HG03039 (cell line): ENCODE results near the gene BCAT1.
"Not testable (repeated sequence)": the region's sequence is repeated elsewhere in the genome, so short reads cannot be mapped to it uniquely, and the experiment has no call there.

Experiments used
- ATAC-seq: cut with Tn5 transposase; IDR thresholded peaks from one replicate; pipeline ENCODE4 v1.9.1; 2021; ENCODE audit warnings: mild to moderate bottlenecking, moderate library complexity; ENCODE audit not compliant: unreplicated experiment

BCAT1 gene

DNA sequence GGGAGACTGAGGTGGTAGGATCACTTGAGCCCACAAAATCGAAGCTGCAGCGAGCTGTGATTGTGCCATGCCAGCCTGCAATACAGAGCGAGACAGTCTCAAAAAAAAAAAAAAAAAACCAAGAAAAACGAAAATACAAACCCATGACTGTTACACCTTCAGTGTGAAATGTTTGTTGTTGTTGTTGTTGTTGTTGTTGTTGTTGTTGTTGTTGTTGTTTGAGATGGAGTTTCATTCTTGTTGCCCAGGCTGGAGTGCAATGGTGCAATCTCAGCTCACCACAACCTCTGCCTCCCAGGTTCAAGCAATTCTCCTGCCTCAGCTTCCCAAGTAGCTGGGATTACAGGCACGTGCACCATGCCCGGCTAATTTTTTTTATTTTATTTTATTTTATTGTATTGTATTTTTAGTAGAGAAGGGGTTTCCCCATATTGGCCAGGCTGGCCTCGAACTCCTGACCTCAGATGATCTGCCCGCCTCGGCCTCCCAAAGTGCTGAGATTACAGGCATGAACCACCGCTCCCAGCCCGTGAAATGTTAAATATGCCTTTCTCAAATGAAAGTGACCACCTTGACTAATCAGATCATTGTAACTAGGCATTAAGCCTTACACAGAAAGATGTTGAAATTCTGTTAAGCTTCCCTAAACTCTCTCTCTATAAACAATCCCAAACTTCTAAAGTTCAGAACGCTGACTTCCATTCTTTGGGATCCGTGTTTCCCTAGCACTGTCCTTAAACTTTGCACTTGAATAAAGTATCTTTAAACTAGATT lies 20.2 kb downstream of the BCAT1 start:
- not testable (repeated sequence) for ATAC-seq

DNA sequence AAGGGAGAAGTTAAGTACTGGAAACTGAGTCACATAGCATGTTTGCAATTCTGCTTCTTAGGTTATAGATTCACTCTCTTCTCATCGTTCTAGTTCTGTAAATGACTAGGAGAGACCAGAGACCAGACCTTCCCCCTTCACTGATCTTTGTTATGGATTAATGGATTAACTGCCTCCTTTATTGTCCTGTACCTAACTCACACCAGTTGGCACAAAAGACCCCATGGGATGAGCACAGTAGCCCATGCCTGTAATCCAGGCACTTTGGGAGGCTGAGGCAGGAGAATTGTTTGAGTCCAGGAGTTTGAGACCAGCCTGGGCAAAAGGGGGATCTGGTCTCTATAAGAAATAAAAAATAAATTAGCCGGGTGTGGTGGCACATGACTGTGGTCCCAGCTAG lies 20.8 kb downstream of the BCAT1 start:
- ATAC-seq, result no peak

DNA sequence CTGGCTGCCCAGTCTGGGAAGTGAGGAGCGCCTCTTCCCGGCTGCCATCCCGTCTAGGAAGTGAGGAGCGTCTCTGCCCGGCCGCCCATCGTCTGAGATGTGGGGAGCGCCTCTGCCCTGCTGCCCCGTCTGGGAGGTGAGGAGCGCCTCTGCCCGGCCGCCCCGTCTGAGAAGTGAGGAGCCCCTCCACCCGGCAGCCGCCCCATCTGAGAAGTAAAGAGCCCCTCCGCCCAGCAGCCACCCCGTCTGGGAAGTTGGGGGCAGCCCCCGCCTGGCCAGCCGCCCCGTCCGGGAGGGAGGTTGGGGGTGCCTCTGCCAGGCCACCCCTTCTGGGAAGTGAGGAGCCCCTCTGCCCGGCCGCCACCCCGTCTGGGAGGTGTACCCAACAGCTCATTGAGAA lies 22.8 kb downstream of the BCAT1 start:
- ATAC-seq, result not testable (repeated sequence)

DNA sequence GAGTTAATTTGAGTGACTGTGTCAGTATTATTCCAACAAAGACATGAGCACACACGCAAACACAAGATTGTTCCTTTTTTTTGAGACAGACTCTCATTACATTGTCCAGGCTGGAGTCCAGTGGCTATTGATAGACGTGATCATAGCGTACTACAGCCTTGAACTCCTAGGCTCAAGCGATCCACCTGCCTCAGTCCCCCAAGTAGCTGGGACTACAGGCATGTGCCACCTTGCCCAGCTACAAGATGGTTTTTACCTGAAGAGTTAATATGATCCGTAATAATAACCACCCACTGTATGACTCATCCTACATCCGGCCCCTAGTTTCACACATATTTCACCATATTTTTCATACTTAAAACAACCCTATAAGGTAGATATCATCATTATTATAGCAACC lies 26.8 kb downstream of the BCAT1 start:
- no peak for ATAC-seq

DNA sequence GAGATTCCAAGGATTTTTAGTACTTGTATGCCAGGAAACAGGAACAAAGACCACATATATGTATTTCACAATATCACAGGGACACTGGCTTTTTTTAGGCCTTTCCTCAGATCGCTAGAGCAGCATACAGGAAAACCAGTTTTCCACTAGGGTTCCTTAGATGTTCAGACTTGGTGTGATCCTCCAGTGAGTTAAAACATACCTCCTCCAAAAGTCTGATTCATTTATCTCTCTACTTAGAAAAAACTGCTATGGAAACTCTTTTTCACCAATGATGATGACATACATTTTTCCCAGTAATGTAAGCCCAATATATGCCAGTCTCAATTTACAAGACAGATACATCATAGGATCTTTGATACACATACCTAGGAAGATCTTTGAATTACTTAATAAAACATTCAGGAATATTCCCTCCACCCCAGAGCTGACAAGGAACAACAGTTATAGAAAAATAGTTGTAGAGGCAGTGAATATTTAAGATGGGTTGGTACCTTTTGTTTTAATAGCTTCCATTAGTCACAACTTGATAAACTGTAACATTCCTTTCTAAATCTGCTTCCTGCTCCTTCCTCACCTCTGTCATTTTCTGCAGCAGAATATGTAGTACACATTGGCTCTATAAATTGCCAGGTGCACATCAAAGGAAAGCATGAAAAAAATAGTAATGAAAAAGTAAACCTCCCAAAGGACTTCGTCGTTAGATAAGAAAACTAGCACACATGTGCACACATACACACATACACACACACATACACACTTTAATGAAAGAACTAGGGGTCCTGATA lies 27.5 kb downstream of the BCAT1 start:
- no peak for ATAC-seq

DNA sequence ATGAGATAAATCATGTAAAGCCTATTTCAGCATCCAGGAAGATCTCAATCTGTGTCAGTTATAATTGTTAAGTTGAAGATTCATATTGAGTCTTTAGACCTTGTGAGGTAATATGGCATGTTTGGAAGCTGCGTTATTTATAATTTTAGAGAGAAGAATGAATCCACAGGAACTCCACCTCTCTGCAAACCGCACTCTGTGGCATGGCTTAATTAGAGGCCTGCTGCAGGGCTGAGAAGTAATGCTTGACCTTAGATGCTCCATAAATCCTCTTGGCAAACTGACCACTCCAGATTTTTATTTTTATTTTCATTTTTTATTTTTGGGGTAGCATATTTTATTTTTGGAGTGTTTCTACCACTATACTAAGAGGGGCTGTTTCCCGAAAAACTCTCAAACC lies 28.8 kb downstream of the BCAT1 start:
- ATAC-seq, result no peak

DNA sequence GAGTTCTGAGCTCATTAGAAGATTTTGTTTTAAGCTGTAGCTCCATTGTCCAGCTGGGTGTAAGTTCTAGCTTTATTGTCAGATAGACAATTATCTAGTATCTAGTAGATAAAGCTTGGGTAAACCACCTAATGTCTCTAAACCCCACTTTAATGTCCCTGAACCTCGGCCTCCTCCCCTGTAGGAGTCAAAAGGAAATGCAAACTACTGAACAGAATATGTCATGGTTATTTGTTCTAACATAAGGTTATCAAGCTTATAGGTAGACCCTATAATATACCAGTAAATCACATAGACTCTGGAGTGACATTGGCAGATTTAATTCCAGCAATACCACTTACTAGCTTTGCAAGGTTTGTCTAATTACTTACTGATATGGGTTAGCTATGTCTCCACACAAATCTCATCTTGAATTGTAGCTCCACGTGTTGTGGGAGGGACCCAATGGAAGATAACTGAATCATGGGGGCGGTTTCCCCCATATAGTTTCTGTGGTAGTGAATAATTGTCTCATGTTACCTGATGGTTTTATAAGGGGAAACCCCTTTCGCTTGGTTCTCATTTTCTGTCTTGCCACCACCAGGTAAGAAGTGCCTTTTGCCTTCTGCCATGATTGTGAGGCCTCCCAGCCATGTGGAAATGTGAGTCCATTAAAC lies 29.4 kb downstream of the BCAT1 start:
- no peak for ATAC-seq

DNA sequence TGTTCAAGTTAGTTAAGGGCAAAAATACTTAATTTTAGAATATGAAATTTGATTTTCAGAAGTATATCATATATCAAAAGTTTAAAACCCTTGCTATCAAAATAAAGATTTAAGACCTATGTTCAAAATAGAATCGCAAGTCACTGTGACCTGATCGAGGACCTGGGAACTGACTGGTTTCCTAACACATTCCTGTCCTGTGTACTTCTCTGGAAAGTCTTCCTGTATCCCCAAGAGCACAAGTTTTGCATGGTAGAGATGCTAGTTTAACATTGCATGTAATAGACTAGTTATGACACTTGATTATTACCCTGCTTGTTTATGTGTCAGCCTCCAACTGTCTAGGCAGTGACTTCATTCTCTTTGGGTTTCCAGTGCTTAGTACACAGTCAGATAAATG lies 30.3 kb downstream of the BCAT1 start:
- ATAC-seq, result no peak

DNA sequence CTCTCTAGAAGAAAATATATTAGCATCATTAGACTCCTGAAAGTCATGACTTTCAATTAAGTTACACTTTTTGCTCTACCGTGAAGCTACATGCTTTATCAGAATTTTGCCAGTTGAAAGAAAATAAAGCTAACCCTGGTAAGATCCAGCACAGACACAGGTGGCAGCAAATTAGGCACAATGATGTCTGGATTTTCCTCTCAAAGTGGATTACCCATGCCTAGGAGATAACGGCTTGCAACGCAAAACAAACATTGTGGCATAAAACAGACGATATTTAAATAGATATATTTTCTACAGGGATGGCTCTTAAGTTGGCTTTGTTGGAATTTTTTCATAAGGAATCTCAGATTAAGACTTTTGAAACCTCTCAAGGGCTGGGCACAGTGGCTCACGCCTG lies 33.4 kb downstream of the BCAT1 start:
- ATAC-seq, result no peak

DNA sequence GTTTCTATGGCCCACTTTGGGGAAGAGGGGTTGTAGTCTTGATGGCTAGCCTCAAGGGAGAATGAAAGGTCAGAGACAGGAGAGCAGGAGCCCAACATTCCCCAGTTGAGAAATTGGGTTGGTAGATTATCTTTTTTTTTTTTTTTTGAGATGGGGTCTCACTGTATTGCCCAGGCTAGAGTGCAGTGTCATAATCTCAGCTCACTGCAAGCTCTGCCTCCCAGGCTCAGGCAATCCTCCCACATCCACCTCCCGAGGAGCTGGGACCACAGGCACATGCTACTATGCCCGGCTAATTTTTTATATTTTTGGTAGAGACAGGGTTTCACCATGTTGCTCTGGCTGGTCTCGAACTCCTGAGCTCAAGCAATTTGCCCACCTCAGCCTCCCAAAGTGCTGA lies 34.9 kb downstream of the BCAT1 start:
- no peak for ATAC-seq

DNA sequence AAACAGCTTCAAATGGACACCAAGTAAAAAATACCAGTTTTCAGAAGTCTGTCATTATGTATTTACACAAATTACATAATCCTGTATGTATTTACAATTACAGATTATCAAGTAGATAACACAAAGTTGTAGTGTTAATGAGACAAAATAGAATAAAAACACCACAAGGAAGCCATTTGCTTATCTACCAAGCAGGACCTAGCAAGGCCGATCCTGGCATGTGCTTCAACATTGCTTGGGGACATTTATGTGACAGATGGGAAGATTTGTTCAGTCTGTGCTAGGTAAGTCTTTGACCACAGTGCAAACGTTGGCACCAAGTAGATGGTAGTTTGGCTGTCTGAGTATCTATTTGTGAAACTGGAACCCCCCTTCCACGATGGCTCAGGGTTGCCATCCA lies 35.8 kb downstream of the BCAT1 start:
- no peak for ATAC-seq

DNA sequence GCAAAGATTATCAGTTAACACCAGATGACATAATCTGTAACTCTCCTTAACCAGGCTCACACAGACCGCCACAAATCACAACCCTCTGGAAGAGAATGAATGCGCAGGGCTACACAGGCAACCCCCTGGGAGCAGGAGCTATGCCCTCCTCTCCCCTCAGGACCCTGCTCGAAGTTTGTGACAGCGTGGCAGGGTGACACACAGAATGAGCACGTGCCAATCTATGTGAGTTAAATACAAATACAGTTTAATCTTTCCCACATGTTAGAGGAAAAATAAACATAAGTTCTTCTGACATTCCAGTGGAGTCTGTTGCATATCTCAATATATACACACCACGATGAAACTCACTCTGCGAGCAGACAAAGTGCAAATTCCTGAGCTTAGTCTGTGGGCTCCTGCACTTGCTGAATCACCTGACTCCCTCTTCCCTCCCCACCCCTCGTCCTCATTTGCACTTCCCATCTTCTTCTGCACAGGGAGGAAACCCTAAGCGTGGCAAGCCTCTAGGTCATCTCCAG lies 37.6 kb downstream of the BCAT1 start:
- ATAC-seq, result no peak

DNA sequence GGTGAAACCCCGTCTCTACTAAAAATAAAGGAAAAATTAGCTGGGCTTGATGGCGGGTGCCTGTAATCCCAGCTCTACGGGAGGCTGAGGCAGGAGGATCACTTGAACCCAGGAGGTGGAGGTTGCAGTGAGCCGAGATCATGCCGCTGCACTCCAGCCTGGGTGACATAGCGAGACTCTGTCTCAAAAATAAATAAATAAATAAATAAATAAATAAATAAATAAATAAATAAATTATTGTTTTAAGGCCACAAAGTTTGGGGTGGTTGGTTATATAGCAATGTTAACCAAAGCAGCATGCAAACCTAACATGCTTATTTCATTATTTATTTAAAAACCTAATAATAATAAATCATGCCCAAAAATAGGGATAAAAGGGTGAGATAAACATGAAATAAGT lies 38.7 kb downstream of the BCAT1 start:
- not testable (repeated sequence) for ATAC-seq

DNA sequence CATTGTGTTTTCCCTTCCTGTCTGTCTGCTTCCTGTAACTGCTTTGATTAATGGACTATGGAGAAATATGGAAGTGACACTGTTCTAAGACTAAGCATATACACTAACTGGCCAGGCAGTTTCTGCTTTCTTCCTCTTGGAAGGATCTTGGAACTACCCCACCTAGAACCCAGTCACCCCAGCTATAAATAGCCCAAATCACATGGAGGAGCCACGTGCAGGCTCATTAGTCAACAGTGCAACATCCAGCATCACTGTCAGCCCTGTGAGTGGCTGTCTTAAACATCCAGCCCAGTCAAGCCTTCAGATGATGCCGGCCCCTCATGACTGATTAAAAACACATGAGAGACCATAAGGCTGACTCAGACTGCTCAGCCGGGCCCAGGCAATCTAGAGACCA lies 39.2 kb downstream of the BCAT1 start:
- ATAC-seq, result no peak

DNA sequence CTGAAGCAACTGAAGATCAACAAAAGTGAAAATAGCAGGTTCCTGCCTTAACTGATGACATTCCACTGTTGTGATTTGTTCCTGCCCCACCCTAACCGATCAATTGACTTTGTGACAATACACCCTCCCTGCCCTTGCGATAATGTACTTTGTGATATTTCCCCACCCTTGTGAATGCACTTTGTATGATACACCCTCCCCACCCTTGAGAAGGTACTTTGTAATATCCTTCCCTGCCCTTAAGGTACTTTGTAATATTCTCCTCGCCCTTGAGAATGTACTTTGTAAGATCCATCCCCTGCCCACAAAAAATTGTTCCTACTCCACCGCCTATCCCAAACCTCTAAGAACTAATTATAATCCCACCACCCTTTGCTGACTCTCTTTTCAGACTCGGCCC lies 41.4 kb downstream of the BCAT1 start:
- no peak for ATAC-seq

DNA sequence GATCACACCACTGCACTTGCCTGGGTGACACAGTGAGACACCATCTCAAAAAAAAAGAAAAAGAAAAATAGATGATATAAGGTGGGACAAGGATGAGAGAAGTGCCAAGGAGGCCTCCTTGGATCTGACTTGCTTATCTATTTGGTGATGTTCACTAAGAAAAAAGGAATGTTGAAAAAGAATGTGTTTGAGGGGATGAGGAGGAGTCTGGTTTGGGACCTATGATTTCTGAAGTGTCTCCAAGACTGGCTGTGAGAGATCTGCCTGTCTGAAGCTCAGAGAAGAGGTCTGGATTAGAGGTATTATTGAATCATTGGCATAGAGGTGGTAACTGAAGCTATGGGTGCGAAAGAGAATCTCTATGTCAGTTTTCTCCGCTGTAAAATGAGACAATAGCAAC lies 42.8 kb downstream of the BCAT1 start:
- no peak for ATAC-seq

DNA sequence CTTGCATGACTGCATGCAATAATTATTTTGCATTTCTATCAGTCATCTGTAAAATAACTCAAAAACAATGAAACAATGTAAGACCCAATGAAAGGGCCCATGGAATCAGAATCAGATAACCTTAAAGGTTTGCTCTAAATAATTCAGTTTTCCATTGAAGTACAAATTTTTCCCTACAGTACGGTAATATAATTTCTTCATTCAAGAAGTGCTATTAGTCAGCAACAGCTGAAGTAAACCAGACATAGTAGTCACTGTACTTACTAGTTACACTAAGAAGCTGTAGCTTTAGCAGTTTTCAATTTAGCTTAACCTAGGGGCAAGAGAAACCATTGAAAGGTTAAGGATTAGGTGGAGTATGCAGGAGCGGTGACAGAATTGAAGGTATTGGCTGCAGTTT lies 43.5 kb downstream of the BCAT1 start:
- ATAC-seq, result no peak

DNA sequence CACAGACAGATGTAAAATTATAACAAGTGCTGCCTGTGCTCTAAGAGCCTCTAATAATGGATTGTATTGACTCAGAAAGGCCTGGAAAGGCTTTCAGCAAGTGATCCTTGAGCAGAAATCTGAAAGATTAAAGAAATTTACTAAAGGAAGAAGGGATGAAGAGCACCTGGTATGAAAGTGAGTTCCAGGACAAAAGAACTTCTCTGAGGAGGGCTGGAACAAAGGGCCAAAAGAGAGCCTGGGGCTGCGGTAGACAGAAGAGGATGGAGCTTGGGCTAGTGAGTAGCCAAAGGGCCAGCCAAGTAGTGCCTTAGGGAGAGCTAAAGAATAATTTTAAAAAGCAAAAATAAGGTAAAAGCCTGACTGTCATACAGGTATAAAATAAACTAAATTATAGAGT lies 44.0 kb downstream of the BCAT1 start:
- ATAC-seq, result no peak

DNA sequence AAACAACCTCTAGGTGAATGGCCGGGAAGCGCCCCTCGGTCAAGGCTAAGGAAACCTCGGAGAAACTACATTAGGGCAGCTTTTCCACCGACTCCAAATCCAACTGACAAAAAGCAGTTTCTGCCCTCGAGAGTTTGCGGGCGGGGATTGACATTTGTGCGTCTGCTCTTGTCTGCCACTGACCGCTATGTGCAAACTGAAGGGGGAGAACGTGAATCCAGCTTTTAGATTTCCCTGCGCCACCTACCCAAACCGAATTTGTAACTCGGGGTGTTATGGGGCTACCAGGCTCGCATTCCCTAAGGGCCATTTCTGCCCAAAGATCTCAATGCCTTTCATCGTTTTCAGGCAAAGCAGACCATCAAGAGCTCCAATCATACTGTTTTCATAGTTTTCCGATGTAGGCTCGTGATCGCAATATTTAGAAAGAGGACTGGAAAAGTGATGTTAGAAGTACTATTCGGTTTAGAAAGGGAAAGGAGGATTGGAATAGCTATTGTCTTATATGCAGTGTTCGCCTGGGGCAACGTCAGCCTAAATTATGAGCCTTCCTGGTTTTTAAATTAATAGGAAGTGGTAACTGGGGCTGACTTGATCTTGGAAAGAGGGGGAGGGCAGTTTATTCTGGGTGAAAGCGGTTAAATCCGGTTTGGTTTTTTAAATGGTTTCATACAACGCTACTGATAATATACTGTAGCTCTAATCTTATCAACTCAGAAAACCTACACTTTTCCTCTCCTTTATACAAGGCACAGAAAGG lies 45.4 kb downstream of the BCAT1 start:
- ATAC-seq, result no peak

DNA sequence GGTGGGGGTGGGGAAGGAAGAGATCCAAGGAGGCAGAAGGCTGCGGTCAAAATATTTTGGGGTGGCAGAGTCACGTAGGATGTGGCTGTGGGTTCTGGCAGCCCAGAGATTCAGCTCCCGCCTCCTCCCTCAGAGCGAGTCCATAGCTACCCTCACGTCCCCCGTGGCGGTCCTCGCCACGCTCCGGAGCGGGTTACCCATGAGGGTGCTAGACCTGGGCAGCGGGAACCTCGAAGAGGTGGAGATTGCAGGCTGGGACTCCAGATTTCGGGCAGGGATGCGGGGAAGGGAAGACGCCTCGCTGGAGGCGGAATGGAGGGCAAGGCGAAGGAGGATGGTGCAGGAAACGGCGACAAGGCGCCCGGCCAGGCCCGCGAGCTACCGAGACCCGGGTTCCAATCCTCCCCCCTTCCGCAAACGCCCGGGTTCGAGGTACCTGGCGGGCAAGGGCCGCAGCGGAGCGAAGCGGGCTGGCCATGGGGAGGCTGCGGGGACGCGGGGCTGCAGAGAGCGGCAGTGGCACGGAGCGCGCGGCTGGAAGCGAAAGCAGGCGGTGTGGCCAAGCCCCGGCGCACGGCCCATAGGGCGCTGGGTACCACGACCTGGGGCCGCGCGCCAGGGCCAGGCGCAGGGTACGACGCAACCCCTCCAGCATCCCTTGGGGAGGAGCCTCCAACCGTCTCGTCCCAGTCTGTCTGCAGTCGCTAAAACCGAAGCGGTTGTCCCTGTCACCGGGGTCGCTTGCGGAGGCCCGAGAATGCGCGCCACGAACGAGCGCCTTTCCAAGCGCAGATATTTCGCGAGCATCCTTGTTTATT lies 46.2 kb downstream of the BCAT1 start:
- peak; percentile 41 for ATAC-seq
